AG04449 (cell line): ENCODE measurements around the gene NAV1.

Source experiments
- CTCF ChIA-PET: fragments of 350-600 bp; formaldehyde crosslinking; extraction: SDS; loops from one replicate; lab custom pipeline; 2021; ENCODE audit warnings: antibody characterized with exemption; lab: Yijun Ruan, JAX
- POLR2A ChIA-PET: fragments of 400-600, 350-600 bp; formaldehyde crosslinking; extraction: SDS; loops from one replicate; lab custom pipeline; 2020; ENCODE audit warnings: antibody characterized with exemption, inconsistent platforms; lab: Yijun Ruan, JAX
- DNase-seq: peaks from one replicate; pipeline ENCODE4 v3.0.0-alpha.2; 2010; ENCODE audit warnings: low read depth, low spot score
- H3K4me3 ChIP-seq: 2 replicates; pipeline ENCODE4 v1.5.1; 2011; ENCODE audit warnings: low read depth, mild to moderate bottlenecking, control low read depth, low read length
- TF ChIP-seq, protein P1 (sequence below): IDR thresholded peaks from one replicate; pipeline ENCODE4 v1.5.1; 2011; ENCODE audit warnings: mild to moderate bottlenecking, moderate library complexity, low read length, control low read depth, inconsistent platforms; ENCODE audit not compliant: insufficient read depth; ENCODE audit errors: missing control alignments

The NAV1 gene

GRCh38 chr1:201499191-201499590, 39.7 kb upstream of the NAV1 start:
- POLR2A ChIA-PET = interaction anchor here (0.7 to 1.7 kb wide), 3 partner anchors 8 to 30 kb away, joined by 3 to 9 read pairs (median 5); partner anchors contain the start of genes CSRP1 and PHLDA3
- CTCF ChIA-PET = interaction anchor here (2.4 to 34.5 kb wide), 4 partner anchors 5 to 63 kb away, joined by 8 to 1139 read pairs (median 577); partner anchors contain the start of gene CSRP1
- H3K4me3 ChIP-seq = no peak overlapping the region
- TF ChIP-seq, protein P1, sequence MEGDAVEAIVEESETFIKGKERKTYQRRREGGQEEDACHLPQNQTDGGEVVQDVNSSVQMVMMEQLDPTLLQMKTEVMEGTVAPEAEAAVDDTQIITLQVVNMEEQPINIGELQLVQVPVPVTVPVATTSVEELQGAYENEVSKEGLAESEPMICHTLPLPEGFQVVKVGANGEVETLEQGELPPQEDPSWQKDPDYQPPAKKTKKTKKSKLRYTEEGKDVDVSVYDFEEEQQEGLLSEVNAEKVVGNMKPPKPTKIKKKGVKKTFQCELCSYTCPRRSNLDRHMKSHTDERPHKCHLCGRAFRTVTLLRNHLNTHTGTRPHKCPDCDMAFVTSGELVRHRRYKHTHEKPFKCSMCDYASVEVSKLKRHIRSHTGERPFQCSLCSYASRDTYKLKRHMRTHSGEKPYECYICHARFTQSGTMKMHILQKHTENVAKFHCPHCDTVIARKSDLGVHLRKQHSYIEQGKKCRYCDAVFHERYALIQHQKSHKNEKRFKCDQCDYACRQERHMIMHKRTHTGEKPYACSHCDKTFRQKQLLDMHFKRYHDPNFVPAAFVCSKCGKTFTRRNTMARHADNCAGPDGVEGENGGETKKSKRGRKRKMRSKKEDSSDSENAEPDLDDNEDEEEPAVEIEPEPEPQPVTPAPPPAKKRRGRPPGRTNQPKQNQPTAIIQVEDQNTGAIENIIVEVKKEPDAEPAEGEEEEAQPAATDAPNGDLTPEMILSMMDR = no peak
- no peak for DNase-seq

GRCh38 chr1:201499795-201500669, 38.9 kb upstream of the NAV1 start:
- H3K4me3 ChIP-seq = no peak overlapping the region
- no peak for DNase-seq
- TF ChIP-seq, protein P1 = no peak
- ChIA-PET CTCF (interaction anchor here (0.9 to 34.5 kb wide), 5 partner anchors 4 to 64 kb away, joined by 3 to 1139 read pairs (median 15); partner anchors contain the start of gene CSRP1), POLR2A (interaction anchor here (0.7 to 2.7 kb wide), 5 partner anchors 9 to 38 kb away, joined by 3 to 13 read pairs (median 8); partner anchors contain the start of gene PHLDA3)

GRCh38 chr1:201500670-201501120, 38.2 kb upstream of the NAV1 start:
- DNase-seq = no peak
- H3K4me3 ChIP-seq = no peak overlapping the region
- TF ChIP-seq, protein P1 = no peak
- ChIA-PET POLR2A (interaction anchor here (0.9 to 2.7 kb wide), 6 partner anchors 9 to 65 kb away, joined by 3 to 13 read pairs (median 8); partner anchors contain the start of gene PHLDA3), CTCF (interaction anchor here (0.9 to 34.5 kb wide), 6 partner anchors 4 to 65 kb away, joined by 3 to 1139 read pairs (median 11); partner anchors contain the start of gene CSRP1)

DNA sequence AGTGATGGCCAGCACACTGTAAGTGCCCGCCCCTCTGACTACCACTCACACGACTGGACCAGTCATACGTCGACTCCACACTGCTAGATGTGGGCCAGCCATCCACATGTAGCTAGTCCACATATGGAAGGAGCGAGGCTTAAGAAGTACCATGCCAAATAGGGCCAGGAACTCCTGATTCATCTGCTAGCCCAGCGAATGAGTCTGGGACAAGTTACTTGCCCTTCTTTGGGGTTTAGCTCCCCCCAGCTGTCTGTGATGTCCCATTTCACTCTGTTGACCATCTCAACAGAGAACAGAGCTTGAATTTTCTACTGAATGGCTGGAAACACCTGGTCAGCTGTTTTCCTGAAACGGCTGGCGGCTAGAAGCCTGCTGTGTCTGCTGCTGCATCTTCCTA, 37.8 kb upstream of the NAV1 start:
- POLR2A ChIA-PET = interaction anchor here (0.9 to 2.7 kb wide), 7 partner anchors 10 to 66 kb away, joined by 3 to 13 read pairs (median 8); partner anchors contain the start of gene PHLDA3
- TF ChIP-seq, protein P1 = no peak
- CTCF ChIA-PET = interaction anchor here (0.9 to 34.5 kb wide), 7 partner anchors 3 to 292 kb away, joined by 3 to 1139 read pairs (median 7); partner anchors contain the start of gene CSRP1
- no peak overlapping the region for H3K4me3 ChIP-seq
- no peak for DNase-seq

DNA sequence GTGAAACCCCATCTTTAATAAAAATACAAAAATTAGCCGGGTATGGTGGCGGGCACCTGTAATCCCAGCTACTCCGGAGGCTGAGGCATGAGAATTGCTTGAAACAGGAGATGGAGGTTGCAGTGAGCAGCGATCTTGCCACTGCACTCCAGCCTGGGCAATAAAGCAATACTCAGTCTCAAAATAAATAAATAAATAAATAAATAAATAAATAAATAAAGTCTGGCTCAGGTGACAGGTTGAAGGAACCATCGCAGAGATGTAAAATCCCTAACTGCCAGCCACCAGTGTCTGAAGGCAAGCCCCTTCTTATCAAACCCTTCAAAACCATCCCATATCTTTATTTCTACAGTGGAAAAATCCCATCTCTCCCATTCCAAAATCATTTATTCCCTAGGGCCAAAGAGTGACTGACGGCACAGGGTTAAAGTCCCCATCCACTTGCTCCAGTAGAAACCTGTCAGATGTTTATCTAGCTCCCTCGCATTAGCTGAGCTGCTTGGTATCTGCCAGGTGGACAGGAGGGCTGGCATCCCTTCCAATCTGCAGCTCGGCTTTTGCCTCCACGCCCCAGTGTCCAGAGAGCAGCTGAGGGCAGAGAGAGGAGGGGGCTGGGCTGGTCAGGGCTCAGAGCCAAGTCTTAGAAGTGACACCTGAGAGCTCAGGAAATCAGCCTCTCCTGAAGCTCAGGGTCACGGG, 37.0 kb upstream of the NAV1 start:
- POLR2A ChIA-PET = interaction anchor here (1.2 to 2.7 kb wide), 8 partner anchors 9 to 66 kb away, joined by 5 to 13 read pairs (median 8); partner anchors contain the start of gene PHLDA3
- CTCF ChIA-PET = interaction anchor here (0.7 to 34.5 kb wide), 12 partner anchors 2 to 291 kb away, joined by 3 to 1139 read pairs (median 6); partner anchors contain the start of genes CSRP1 and PHLDA3
- DNase-seq = no peak
- H3K4me3 ChIP-seq = no peak overlapping the region; the same call in 1 of the 2 replicates
- TF ChIP-seq, protein P1 = no peak
